Spleen (tissue), 11 donors: ENCODE measurements around the gene NRXN3. TPM values are rescaled to one million over a fixed set of nuclear protein-coding genes. Genes with fewer than 3 reads are reported as not detected.

ENCODE experiments used
- DNase-seq: peaks from one replicate; pipeline ENCODE4 v3.0.0-alpha.2; 2020
- H3K27ac ChIP-seq, 8 donors: fragments of 200-600 bp; sonication (generic) in 7 of 8; 1 replicate in 4 of 8; 2 replicates in 4 of 8; pipeline versions ENCODE4 v1.5.0 to v1.8.0; 2016 to 2021; ENCODE audit warnings: inconsistent platforms in 4 of 8, mild to moderate bottlenecking in 4 of 8, moderate library complexity in 1 of 8
- H3K27me3 ChIP-seq, 7 donors: fragments of 200-600 bp; sonication (generic) in 6 of 7; replicated peaks in 1 of 7; 1 replicate in 4 of 7; 2 replicates in 3 of 7; pipeline versions ENCODE4 v1.5.0 to v1.8.0; 2016 to 2021; ENCODE audit warnings: inconsistent platforms in 3 of 7, mild to moderate bottlenecking in 1 of 7
- H3K36me3 ChIP-seq, 6 donors: fragments of 200-600 bp; sonication (generic) in 5 of 6; 1 replicate in 4 of 6; 2 replicates in 2 of 6; pipeline versions ENCODE4 v1.5.0 to v1.8.0; 2016 to 2021; ENCODE audit warnings: inconsistent platforms in 2 of 6
- H3K4me1 ChIP-seq, 6 donors: fragments of 200-600 bp; sonication (generic) in 5 of 6; 1 replicate in 3 of 6; 2 replicates in 3 of 6; pipeline versions ENCODE4 v1.5.0 to v1.8.0; 2016 to 2021; ENCODE audit warnings: inconsistent platforms in 3 of 6
- H3K4me3 ChIP-seq, 8 donors: fragments of 200-600 bp; sonication (generic) in 7 of 8; 1 replicate in 4 of 8; 2 replicates in 4 of 8; pipeline versions ENCODE4 v1.5.0 to v1.8.0; 2016 to 2021; ENCODE audit warnings: inconsistent platforms in 4 of 8, mild to moderate bottlenecking in 4 of 8, moderate library complexity in 2 of 8
- H3K9me3 ChIP-seq, 8 donors: fragments of 200-600 bp; sonication (generic) in 7 of 8; 1 replicate in 4 of 8; 2 replicates in 4 of 8; pipeline versions ENCODE4 v1.5.0 to v1.8.0; 2016 to 2021; ENCODE audit warnings: inconsistent platforms in 4 of 8
- CTCF ChIP-seq, 11 experiments: fragments of 200-600 bp in 7 of 11; fragments of 450-650 bp in 4 of 11; sonication (generic) in 4 of 11; IDR thresholded peaks in 8 of 11; conservative IDR thresholded peaks in 3 of 11; 1 replicate in 7 of 11; 2 replicates in 4 of 11; pipeline versions ENCODE4 v1.4.0 to v1.8.0; 2016 to 2021; ENCODE audit warnings: antibody characterized with exemption in 11 of 11, inconsistent platforms in 4 of 11, mild to moderate bottlenecking in 1 of 11
- POLR2A ChIP-seq, 3 donors: fragments of 450-650 bp; IDR thresholded peaks; one replicate each; pipeline ENCODE4 v1.5.1; 2017; ENCODE audit warnings: antibody characterized with exemption in 3 of 3, mild to moderate bottlenecking in 1 of 3
- POLR2AphosphoS5 ChIP-seq, 3 donors: sonication (generic); formaldehyde crosslinking; IDR thresholded peaks; one replicate each; pipeline ENCODE4 v1.5.1; 2017; ENCODE audit warnings: antibody characterized with exemption in 3 of 3
- WGBS, 5 donors: extraction: QIAGEN DNeasy Blood & Tissue Kit in 3 of 5; methylation state at CpG; one replicate each; pipeline versions ENCODE4 v1.1.5 to v1.1.7; 2013 to 2018; 5-methylcytosine and 5-hydroxymethylcytosine counted together
- intact Hi-C: fragments of 100-400 bp; cut with DNase I; formaldehyde crosslinking; loops from one replicate; pipeline ENCODE4 v1.15.0; 2023; ENCODE audit warnings: low total_unique reads
- polyA plus RNA-seq, 3 donors: library from polyadenylated mRNA; stranded (reverse); fragments of 200-250 nt; gene quantifications; one replicate each; pipeline ENCODE4 v1.2.1, GENCODE V29; 2013
- total RNA-seq, 7 donors: library from RNA; depleted of rRNA in 3 of 7; stranded (reverse); fragments of >200 nt in 3 of 7; fragmentation: NEBNext Ultra II Directional in 4 of 7; extraction: Animal tissue kit (Norgen Biotek cat#: 25700) in 4 of 7; gene quantifications; one replicate each; pipeline versions ENCODE4 v1.1.0 to v1.2.1, GENCODE V29; 2016 to 2021
- donor health status: healthy with polysubstance abuse.
- donor health status: DM: no; HTN: no; CAD: no; lungs with moderate emphysema.
- donor health status: DM: no; HTN: no; CAD: no.
- donor health status: Bipolar disorder and iron deficiency.
- donor health status: healthy.
- donor health status: DM: no; HTN: no; CAD: no.
- donor health status: DM: yes; HTN: yes; CAD: no.

The NRXN3 gene
- total and polyA plus RNA-seq, 10 donors: 0.21 to 11.5 (median 1.6) TPM

GRCh38 chr14:79378020-79378419 is 1207.8 kb downstream of the NRXN3 start:
- Histone ChIP-seq H3K9me3 (no peaks in the 10 kb centered on the region), H3K36me3 (no peaks in the 10 kb centered on the region), H3K27me3 (no peaks in the 10 kb centered on the region), H3K4me1 (no peaks in the 10 kb centered on the region), H3K27ac (no peak overlapping the region), H3K4me3 (no peak overlapping the region)
- TF ChIP-seq POLR2A (IDR thresholded peaks at IDR 0.05) (no peak), CTCF (IDR thresholded peaks at IDR 0.05 in 8 of 11, conservative IDR thresholded peaks at IDR 0.05 in 3 of 11) (no peak), POLR2AphosphoS5 (IDR thresholded peaks at IDR 0.05) (no peak)
- WGBS, 5 donors: 38 to 64% (median 45%) methylated on average over 2 of the region's 2 CpGs
- intact Hi-C loops: no loop called here
- DNase-seq: no peak

- no peaks in the 10 kb centered on the region for H3K27me3 ChIP-seq
- H3K36me3 ChIP-seq: no peaks in the 10 kb centered on the region
- DNase-seq: no peak
- TF ChIP-seq CTCF (IDR thresholded peaks at IDR 0.05 in 8 of 11, conservative IDR thresholded peaks at IDR 0.05 in 3 of 11): no peak
- TF ChIP-seq POLR2AphosphoS5 (IDR thresholded peaks at IDR 0.05): no peak
- no peak for TF ChIP-seq POLR2A (IDR thresholded peaks at IDR 0.05)
- no peak overlapping the region for H3K4me3 ChIP-seq
- no peaks in the 10 kb centered on the region for H3K4me1 ChIP-seq
- intact Hi-C loops: no loop called here
- 86 to 94% (median 92%) methylated on average over 5 of the region's 5 CpGs for WGBS, 5 donors
- H3K9me3 ChIP-seq: no peaks in the 10 kb centered on the region
- no peak overlapping the region for H3K27ac ChIP-seq
Measured at GRCh38 chr14:79379266-79379665, 1209.1 kb downstream of the NRXN3 start.

GRCh38 chr14:79383031-79383430 is 1212.9 kb downstream of the NRXN3 start:
- Histone ChIP-seq H3K27ac (no peak overlapping the region), H3K4me3 (no peak overlapping the region), H3K4me1 (no peaks in the 10 kb centered on the region), H3K9me3 (peaks cover 0 to 5% (median 0%) of the 10 kb centered on the region in 8 donors), H3K36me3 (no peaks in the 10 kb centered on the region), H3K27me3 (no peaks in the 10 kb centered on the region)
- intact Hi-C loops: no loop called here
- TF ChIP-seq POLR2A (IDR thresholded peaks at IDR 0.05) (no peak), POLR2AphosphoS5 (IDR thresholded peaks at IDR 0.05) (no peak), CTCF (IDR thresholded peaks at IDR 0.05 in 8 of 11, conservative IDR thresholded peaks at IDR 0.05 in 3 of 11) (no peak)
- DNase-seq: no peak

- H3K9me3 ChIP-seq: peaks cover 0 to 6% (median 0%) of the 10 kb centered on the region in 8 donors
- intact Hi-C loops: no loop called here
- H3K27ac ChIP-seq: no peak overlapping the region
- TF ChIP-seq CTCF (IDR thresholded peaks at IDR 0.05 in 8 of 11, conservative IDR thresholded peaks at IDR 0.05 in 3 of 11): no peak
- no peak for TF ChIP-seq POLR2AphosphoS5 (IDR thresholded peaks at IDR 0.05)
- no peak for TF ChIP-seq POLR2A (IDR thresholded peaks at IDR 0.05)
- no peaks in the 10 kb centered on the region for H3K27me3 ChIP-seq
- DNase-seq: no peak
- no peak overlapping the region for H3K4me3 ChIP-seq
- no peaks in the 10 kb centered on the region for H3K4me1 ChIP-seq
- H3K36me3 ChIP-seq: no peaks in the 10 kb centered on the region
- WGBS, 5 donors: 64 to 90% (median 79%) methylated on average over 2 of the region's 2 CpGs
Measured at GRCh38 chr14:79383475-79383874, 1213.3 kb downstream of the NRXN3 start.
